Stomach smooth muscle (tissue), 2 donors: ENCODE data around the gene KCNA4.
"Not testable (repeated sequence)": the region's sequence is repeated elsewhere in the genome, so short reads cannot be mapped to it uniquely, and the experiment has no call there.

Experiments used
- H3K27ac ChIP-seq: one replicate; pipeline ENCODE4 v1.7.0; 2013; ENCODE audit warnings: mild to moderate bottlenecking, low read length, inconsistent platforms
- H3K27me3 ChIP-seq, 2 donors: one replicate each; pipeline ENCODE4 v1.7.0; 2013; ENCODE audit warnings: low read length in 2 of 2; ENCODE audit not compliant: insufficient read depth in 2 of 2, control insufficient read depth in 1 of 2
- H3K36me3 ChIP-seq, 2 donors: one replicate each; pipeline ENCODE4 v1.7.0; 2013; ENCODE audit warnings: low read length in 2 of 2; ENCODE audit not compliant: control insufficient read depth in 2 of 2, insufficient read depth in 2 of 2
- H3K4me1 ChIP-seq: one replicate; pipeline ENCODE4 v1.7.0; 2013; ENCODE audit warnings: low read length; ENCODE audit not compliant: control insufficient read depth, insufficient read depth
- H3K4me3 ChIP-seq, 2 donors: one replicate each; pipeline ENCODE4 v1.7.0; 2013; ENCODE audit warnings: low read length in 2 of 2
- H3K9ac ChIP-seq, 2 donors: one replicate each; pipeline ENCODE4 v1.7.0; 2013; ENCODE audit warnings: low read length in 2 of 2, mild to moderate bottlenecking in 1 of 2
- H3K9me3 ChIP-seq, 2 donors: one replicate each; pipeline ENCODE4 v1.7.0; 2013; ENCODE audit warnings: low read length in 2 of 2; ENCODE audit not compliant: control insufficient read depth in 2 of 2
- donor health status: healthy.
- donor health status: Pancreatic carcinoma.

The KCNA4 gene

GRCh38 chr11:30000986-30001750, 15.7 kb downstream of the KCNA4 start:
- no peaks in the 10 kb centered on the region for H3K9me3 ChIP-seq
- H3K27me3 ChIP-seq = no peaks in the 10 kb centered on the region
- H3K9ac ChIP-seq = no peak overlapping the region
- H3K4me3 ChIP-seq = no peak overlapping the region
- no peak overlapping the region for H3K27ac ChIP-seq
- no peaks in the 10 kb centered on the region for H3K36me3 ChIP-seq
- H3K4me1 ChIP-seq = no peaks in the 10 kb centered on the region

GRCh38 chr11:29996016-29996415, 20.8 kb downstream of the KCNA4 start:
- Histone ChIP-seq H3K36me3 (no peaks in the 10 kb centered on the region), H3K27me3 (no peaks in the 10 kb centered on the region), H3K9ac (no peak overlapping the region), H3K4me1 (no peaks in the 10 kb centered on the region), H3K4me3 (no peak overlapping the region), H3K27ac (no peak overlapping the region), H3K9me3 (peaks cover 0 to 3% of the 10 kb centered on the region in 2 donors)

GRCh38 chr11:29989174-29989970, 27.5 kb downstream of the KCNA4 start:
- Histone ChIP-seq H3K9me3 (peaks cover 0 to 3% of the 10 kb centered on the region in 2 donors), H3K4me1 (no peaks in the 10 kb centered on the region), H3K9ac (no peak overlapping the region), H3K27ac (no peak overlapping the region), H3K4me3 (no peak overlapping the region), H3K27me3 (no peaks in the 10 kb centered on the region), H3K36me3 (no peaks in the 10 kb centered on the region)

GRCh38 chr11:29985248-29985647, 31.6 kb downstream of the KCNA4 start:
- H3K27me3 ChIP-seq = no peaks in the 10 kb centered on the region
- H3K27ac ChIP-seq = no peak overlapping the region
- H3K36me3 ChIP-seq = no peaks in the 10 kb centered on the region
- H3K9me3 ChIP-seq = no peaks in the 10 kb centered on the region
- H3K9ac ChIP-seq = no peak overlapping the region
- no peaks in the 10 kb centered on the region for H3K4me1 ChIP-seq
- no peak overlapping the region for H3K4me3 ChIP-seq

- no peak overlapping the region for H3K4me3 ChIP-seq
- H3K4me1 ChIP-seq = no peaks in the 10 kb centered on the region
- no peak overlapping the region for H3K27ac ChIP-seq
- no peaks in the 10 kb centered on the region for H3K27me3 ChIP-seq
- H3K36me3 ChIP-seq = no peaks in the 10 kb centered on the region
- no peaks in the 10 kb centered on the region for H3K9me3 ChIP-seq
- no peak overlapping the region for H3K9ac ChIP-seq
Measured at GRCh38 chr11:29984544-29984943, 32.3 kb downstream of the KCNA4 start.

GRCh38 chr11:29978549-29978948, 38.3 kb downstream of the KCNA4 start:
- Histone ChIP-seq H3K9ac (no peak overlapping the region), H3K9me3 (no peaks in the 10 kb centered on the region), H3K27me3 (no peaks in the 10 kb centered on the region), H3K36me3 (no peaks in the 10 kb centered on the region), H3K4me1 (no peaks in the 10 kb centered on the region), H3K27ac (no peak overlapping the region), H3K4me3 (no peak overlapping the region)

- not testable (repeated sequence) for H3K27ac ChIP-seq, H3K4me1 ChIP-seq, H3K9ac ChIP-seq, H3K36me3 ChIP-seq, H3K27me3 ChIP-seq, H3K9me3 ChIP-seq, H3K4me3 ChIP-seq
Measured at GRCh38 chr11:29975580-29975979, 41.2 kb downstream of the KCNA4 start.

- Histone ChIP-seq H3K27me3 (no peaks in the 10 kb centered on the region), H3K4me1 (no peaks in the 10 kb centered on the region), H3K9ac (no peak overlapping the region), H3K27ac (no peak overlapping the region), H3K9me3 (no peaks in the 10 kb centered on the region), H3K36me3 (no peaks in the 10 kb centered on the region), H3K4me3 (no peak overlapping the region)
Measured at GRCh38 chr11:29963796-29964195, 53.0 kb downstream of the KCNA4 start.

GRCh38 chr11:29963036-29963435, 53.8 kb downstream of the KCNA4 start:
- Histone ChIP-seq H3K4me1 (no peaks in the 10 kb centered on the region), H3K9me3 (no peaks in the 10 kb centered on the region), H3K27ac (no peak overlapping the region), H3K9ac (no peak overlapping the region), H3K27me3 (no peaks in the 10 kb centered on the region), H3K36me3 (no peaks in the 10 kb centered on the region), H3K4me3 (no peak overlapping the region)

GRCh38 chr11:29962243-29962642, 54.6 kb downstream of the KCNA4 start:
- Histone ChIP-seq H3K27ac (no peak overlapping the region), H3K9ac (no peak overlapping the region), H3K9me3 (no peaks in the 10 kb centered on the region), H3K27me3 (no peaks in the 10 kb centered on the region), H3K36me3 (no peaks in the 10 kb centered on the region), H3K4me3 (no peak overlapping the region), H3K4me1 (no peaks in the 10 kb centered on the region)
